CD4-positive, alpha-beta memory T cell (primary cell): Measurements from ENCODE around the gene KCNS3. TPM values are rescaled to one million over a fixed set of nuclear protein-coding genes. Genes with fewer than 3 reads are reported as not detected.

ENCODE experiments used
- CTCF ChIA-PET: fragments of 350-600 bp; sonication (Branson Sonifier 250); formaldehyde crosslinking; loops from one replicate; lab custom pipeline; 2021; ENCODE audit warnings: inconsistent platforms; ENCODE audit not compliant: partially characterized antibody; lab: Charles Lee
- POLR2A ChIA-PET: fragments of 350-600 bp; sonication (Branson Sonifier 250); formaldehyde crosslinking; loops from one replicate; lab custom pipeline; 2021; ENCODE audit not compliant: partially characterized antibody; lab: Charles Lee
- DNase-seq, 5 donors: peaks; one replicate each; pipeline versions ENCODE4 v3.0.0 to v3.0.0-alpha.2; 2020 to 2022; ENCODE audit warnings: mixed read lengths in 1 of 5
- H3K27ac ChIP-seq: one replicate; pipeline ENCODE4 v1.7.0; 2013; ENCODE audit warnings: low read depth, low read length
- H3K27me3 ChIP-seq: 2 replicates; pipeline ENCODE4 v1.7.0; 2013; ENCODE audit warnings: mild to moderate bottlenecking, low read length, moderate library complexity; ENCODE audit not compliant: insufficient read depth
- H3K36me3 ChIP-seq: 2 replicates; pipeline ENCODE4 v1.7.0; 2013; ENCODE audit warnings: mild to moderate bottlenecking, low read length, moderate library complexity; ENCODE audit not compliant: insufficient read depth
- H3K4me1 ChIP-seq: 2 replicates; pipeline ENCODE4 v1.7.0; 2013; ENCODE audit warnings: mild to moderate bottlenecking, low read length, moderate library complexity; ENCODE audit not compliant: insufficient read depth
- H3K4me3 ChIP-seq, 2 donors: one replicate each; pipeline ENCODE4 v1.7.0; 2013; ENCODE audit warnings: low read length in 2 of 2, mild to moderate bottlenecking in 1 of 2
- H3K9me3 ChIP-seq, 2 donors: one replicate each; pipeline ENCODE4 v1.7.0; 2013; ENCODE audit warnings: low read length in 2 of 2, control low read depth in 1 of 2; ENCODE audit not compliant: control insufficient read depth in 1 of 2
- H3K27ac Mint-ChIP-seq, 7 donors: one replicate each; pipeline ENCODE4 v1.8.0; 2020 to 2021; ENCODE audit warnings: mixed read lengths in 7 of 7, mild to moderate bottlenecking in 6 of 7, inconsistent platforms in 3 of 7, moderate library complexity in 3 of 7
- H3K27me3 Mint-ChIP-seq, 2 donors: one replicate each; pipeline ENCODE4 v1.8.0; 2020 to 2021; ENCODE audit warnings: mixed read lengths in 2 of 2
- H3K36me3 Mint-ChIP-seq, 2 donors: one replicate each; pipeline ENCODE4 v1.8.0; 2020 to 2021; ENCODE audit warnings: mixed read lengths in 2 of 2, inconsistent platforms in 1 of 2, mild to moderate bottlenecking in 1 of 2
- H3K4me1 Mint-ChIP-seq, 4 donors: one replicate each; pipeline ENCODE4 v1.8.0; 2020 to 2021; ENCODE audit warnings: mixed read lengths in 4 of 4, mild to moderate bottlenecking in 1 of 4
- H3K4me3 Mint-ChIP-seq, 8 donors: one replicate each; pipeline ENCODE4 v1.8.0; 2020 to 2021; ENCODE audit warnings: mixed read lengths in 8 of 8, mild to moderate bottlenecking in 7 of 8, moderate library complexity in 6 of 8, inconsistent platforms in 3 of 8
- H3K9me3 Mint-ChIP-seq, 8 donors: one replicate each; pipeline ENCODE4 v1.8.0; 2020 to 2021; ENCODE audit warnings: mixed read lengths in 8 of 8, mild to moderate bottlenecking in 5 of 8, inconsistent platforms in 3 of 8, moderate library complexity in 1 of 8
- intact Hi-C: fragments of 100-400 bp; cut with micrococcal nuclease; formaldehyde crosslinking; loops from one replicate; pipeline ENCODE4 v1.15.1; 2023
- polyA plus RNA-seq, 2 donors: library from polyadenylated mRNA; unstranded; fragments of 300-500 nt; fragmentation: Illumina TruSeq; gene quantifications; one replicate each; pipeline ENCODE4 v1.2.3, GENCODE V29; 2021
- total RNA-seq, 2 experiments: library from RNA; stranded (reverse); gene quantifications; one replicate each; pipeline ENCODE4 v1.2.3, GENCODE V29; 2021

Gene KCNS3
- total and polyA plus RNA-seq, 4 experiments from 2014 or later = not detected

- no peaks in the 10 kb centered on the region for H3K36me3 ChIP-seq
- ChIA-PET CTCF (no interaction called here), POLR2A (no interaction called here)
- H3K27me3 ChIP-seq = no peaks in the 10 kb centered on the region
- no peak overlapping the region for H3K4me3 Mint-ChIP-seq
- no peaks in the 10 kb centered on the region for H3K4me1 ChIP-seq
- no peak for DNase-seq
- H3K9me3 ChIP-seq = no peaks in the 10 kb centered on the region
- no peak overlapping the region for H3K27ac ChIP-seq
- no peaks in the 10 kb centered on the region for H3K36me3 Mint-ChIP-seq
- no peaks in the 10 kb centered on the region for H3K9me3 Mint-ChIP-seq
- H3K4me3 ChIP-seq = no peak overlapping the region
- H3K4me1 Mint-ChIP-seq = no peaks in the 10 kb centered on the region
- peaks cover 0 to 3% of the 10 kb centered on the region in 2 donors for H3K27me3 Mint-ChIP-seq
- no peak overlapping the region for H3K27ac Mint-ChIP-seq
- intact Hi-C loops = no loop called here
Measured at GRCh38 chr2:17971531-17972125, 93.2 kb downstream of the KCNS3 start.

DNA sequence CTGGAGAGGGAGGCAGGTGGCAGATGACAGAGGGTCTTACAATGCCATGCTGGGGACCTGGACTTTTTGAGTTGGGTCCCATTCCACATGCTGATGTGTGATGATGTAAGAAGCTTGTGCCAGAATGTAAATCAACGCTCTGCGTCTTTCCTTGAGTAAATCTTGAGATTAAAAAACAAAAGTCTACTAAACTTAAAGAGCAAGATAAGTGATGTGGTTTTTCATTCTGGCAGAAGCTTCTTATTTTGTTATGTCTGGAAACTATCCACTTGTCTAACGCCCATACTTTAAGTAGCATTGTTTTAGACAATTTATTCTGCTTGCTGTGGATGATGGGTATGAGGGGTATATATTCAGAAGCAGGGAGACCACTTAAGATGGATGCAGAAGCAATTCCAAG, 94.5 kb downstream of the KCNS3 start:
- Histone ChIP-seq H3K36me3 (no peaks in the 10 kb centered on the region), H3K27ac (no peak overlapping the region), H3K9me3 (no peaks in the 10 kb centered on the region), H3K4me3 (no peak overlapping the region), H3K4me1 (no peaks in the 10 kb centered on the region), H3K27me3 (no peaks in the 10 kb centered on the region)
- intact Hi-C loops = no loop called here
- H3K9me3 Mint-ChIP-seq = no peaks in the 10 kb centered on the region
- H3K27me3 Mint-ChIP-seq = peaks cover 0 to 3% of the 10 kb centered on the region in 2 donors
- DNase-seq = no peak
- no peaks in the 10 kb centered on the region for H3K4me1 Mint-ChIP-seq
- no peaks in the 10 kb centered on the region for H3K36me3 Mint-ChIP-seq
- no peak overlapping the region for H3K4me3 Mint-ChIP-seq
- ChIA-PET POLR2A (no interaction called here), CTCF (no interaction called here)
- no peak overlapping the region for H3K27ac Mint-ChIP-seq

GRCh38 chr2:17975401-17975800, 96.9 kb downstream of the KCNS3 start:
- H3K4me1 Mint-ChIP-seq = no peaks in the 10 kb centered on the region
- H3K4me3 Mint-ChIP-seq = no peak overlapping the region
- ChIA-PET POLR2A (no interaction called here), CTCF (no interaction called here)
- Histone ChIP-seq H3K4me3 (no peak overlapping the region), H3K4me1 (no peaks in the 10 kb centered on the region), H3K27me3 (no peaks in the 10 kb centered on the region), H3K27ac (no peak overlapping the region), H3K36me3 (no peaks in the 10 kb centered on the region), H3K9me3 (no peaks in the 10 kb centered on the region)
- H3K27me3 Mint-ChIP-seq = peaks cover 0 to 2% of the 10 kb centered on the region in 2 donors
- no peak overlapping the region for H3K27ac Mint-ChIP-seq
- no peak for DNase-seq
- H3K9me3 Mint-ChIP-seq = no peaks in the 10 kb centered on the region
- intact Hi-C loops = no loop called here
- no peaks in the 10 kb centered on the region for H3K36me3 Mint-ChIP-seq

DNA sequence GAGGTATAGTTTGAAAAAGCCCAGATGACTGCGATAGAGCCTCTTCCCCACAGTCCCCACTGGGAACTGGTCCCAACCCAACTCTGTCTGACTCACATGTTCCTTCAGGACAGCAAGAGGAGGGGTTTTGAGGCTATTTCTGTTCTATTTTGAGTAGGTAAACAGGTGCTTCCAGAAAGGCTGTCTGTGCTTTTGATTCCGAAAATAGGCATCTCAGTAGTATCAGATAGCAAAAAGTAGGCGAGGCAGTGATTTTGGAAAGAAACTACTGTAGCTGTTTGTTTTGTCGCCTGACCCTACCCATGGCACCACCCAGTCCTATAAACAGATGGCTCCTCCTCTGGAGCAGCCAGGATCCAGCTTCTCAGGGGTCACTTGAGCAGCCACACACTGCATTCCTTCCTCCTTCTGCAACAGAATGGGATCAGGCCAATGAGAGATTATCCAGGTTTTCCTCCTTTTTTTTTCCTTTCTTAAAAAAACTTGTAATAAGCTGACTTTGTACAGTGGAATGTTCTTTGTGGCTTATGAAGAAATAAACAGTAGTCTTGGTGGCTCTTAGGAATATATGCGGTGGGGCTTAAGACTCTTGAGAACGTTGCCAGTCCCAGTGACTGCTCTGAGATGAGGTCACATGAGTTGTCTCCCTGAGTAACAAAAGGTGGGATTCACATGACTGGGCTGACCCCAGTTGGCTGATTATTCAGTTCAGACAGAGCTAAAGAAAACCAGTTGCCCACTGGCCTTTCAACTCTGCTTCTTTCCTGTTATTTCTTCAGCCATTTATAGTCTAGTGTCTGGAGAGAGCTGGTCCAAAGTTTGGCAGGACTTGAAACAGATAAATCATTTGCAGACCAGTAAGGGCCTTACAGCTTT, 98.6 kb downstream of the KCNS3 start:
- H3K4me3 Mint-ChIP-seq = no peak overlapping the region
- DNase-seq = no peak
- no peak overlapping the region for H3K27ac ChIP-seq
- no peak overlapping the region for H3K4me3 ChIP-seq
- H3K9me3 ChIP-seq = no peaks in the 10 kb centered on the region
- no peaks in the 10 kb centered on the region for H3K4me1 ChIP-seq
- ChIA-PET POLR2A (no interaction called here), CTCF (no interaction called here)
- H3K36me3 ChIP-seq = no peaks in the 10 kb centered on the region
- H3K27me3 ChIP-seq = no peaks in the 10 kb centered on the region
- intact Hi-C loops = no loop called here
- H3K9me3 Mint-ChIP-seq = no peaks in the 10 kb centered on the region
- H3K27ac Mint-ChIP-seq = no peak overlapping the region
- peaks cover 0 to 2% of the 10 kb centered on the region in 2 donors for H3K27me3 Mint-ChIP-seq
- H3K4me1 Mint-ChIP-seq = no peaks in the 10 kb centered on the region
- no peaks in the 10 kb centered on the region for H3K36me3 Mint-ChIP-seq

DNA sequence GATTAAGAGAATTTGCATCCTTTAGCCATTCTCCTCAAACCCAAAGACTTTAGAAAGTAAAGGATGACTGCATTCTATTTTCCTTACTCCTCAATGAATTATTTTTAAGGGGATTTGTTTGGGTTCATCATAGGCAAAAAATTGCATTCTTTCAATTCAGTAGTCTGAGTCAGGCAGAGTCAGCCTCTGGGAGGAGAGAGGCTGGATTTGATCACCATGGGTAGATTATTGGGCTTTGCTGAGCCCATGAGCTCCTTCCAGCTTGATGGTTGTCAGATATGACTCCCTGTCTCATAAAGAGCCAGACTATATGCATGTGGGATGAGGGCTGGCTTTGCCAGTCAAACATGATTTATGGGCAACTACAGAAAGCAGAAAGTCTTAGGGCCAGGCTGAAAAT, 101.2 kb downstream of the KCNS3 start:
- H3K9me3 ChIP-seq = no peaks in the 10 kb centered on the region
- CTCF ChIA-PET = no interaction called here

DNA sequence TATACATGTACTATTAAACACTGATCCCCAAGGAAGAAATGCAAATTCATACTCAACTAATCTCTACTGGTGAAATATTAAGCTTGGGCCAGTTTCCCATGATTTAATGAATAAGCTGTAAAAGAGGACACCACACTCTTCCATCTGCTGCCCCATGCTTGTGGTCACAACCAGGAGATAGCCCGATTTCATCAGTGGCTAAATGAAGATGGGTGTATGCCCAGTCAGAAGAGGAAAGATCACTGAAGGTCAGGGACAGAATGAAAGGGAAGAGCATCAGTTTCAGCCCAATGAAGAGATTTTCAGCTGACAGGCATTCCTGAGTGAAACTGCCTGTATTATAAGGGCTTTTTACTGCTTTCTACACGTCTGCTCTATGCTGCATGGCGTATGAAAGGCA, 103.5 kb downstream of the KCNS3 start:
- intact Hi-C loops = no loop called here
- H3K9me3 ChIP-seq = no peaks in the 10 kb centered on the region
- Mint-ChIP-seq H3K4me3 (no peak overlapping the region), H3K27ac (no peak overlapping the region), H3K9me3 (peaks cover 0 to 3% (median 0%) of the 10 kb centered on the region in 8 donors), H3K27me3 (no peaks in the 10 kb centered on the region), H3K4me1 (no peaks in the 10 kb centered on the region), H3K36me3 (no peaks in the 10 kb centered on the region)
- H3K36me3 ChIP-seq = no peaks in the 10 kb centered on the region
- CTCF ChIA-PET = no interaction called here
- no peaks in the 10 kb centered on the region for H3K4me1 ChIP-seq
- H3K27me3 ChIP-seq = no peaks in the 10 kb centered on the region
- POLR2A ChIA-PET = no interaction called here
- DNase-seq = no peak
- no peak overlapping the region for H3K4me3 ChIP-seq
- H3K27ac ChIP-seq = no peak overlapping the region

More for the DNA sequence above, 101.2 kb downstream of the KCNS3 start:
- Mint-ChIP-seq H3K4me3 (no peak overlapping the region), H3K4me1 (no peaks in the 10 kb centered on the region), H3K27ac (no peak overlapping the region), H3K9me3 (no peaks in the 10 kb centered on the region), H3K36me3 (no peaks in the 10 kb centered on the region), H3K27me3 (no peaks in the 10 kb centered on the region)
- no peak for DNase-seq
- Histone ChIP-seq H3K4me1 (no peaks in the 10 kb centered on the region), H3K36me3 (no peaks in the 10 kb centered on the region), H3K27ac (no peak overlapping the region), H3K27me3 (no peaks in the 10 kb centered on the region), H3K4me3 (no peak overlapping the region)
- POLR2A ChIA-PET = no interaction called here
- intact Hi-C loops = no loop called here
